K562 treated with DMSO at 1 percent for 4 hours (cell line): ENCODE results near the gene STK38. TPM values are rescaled to one million over a fixed set of nuclear protein-coding genes. Genes with fewer than 3 reads are reported as not detected.

ENCODE experiments used
- total RNA-seq: library from RNA; unstranded; fragments of 300-600 nt; gene quantifications from 2 replicates; pipeline ENCODE4 v1.2.3, GENCODE V29; 2022; ENCODE audit not compliant: insufficient read depth

The STK38 gene
- total RNA-seq = 17.9 and 23.7 TPM in 2 replicates

DNA sequence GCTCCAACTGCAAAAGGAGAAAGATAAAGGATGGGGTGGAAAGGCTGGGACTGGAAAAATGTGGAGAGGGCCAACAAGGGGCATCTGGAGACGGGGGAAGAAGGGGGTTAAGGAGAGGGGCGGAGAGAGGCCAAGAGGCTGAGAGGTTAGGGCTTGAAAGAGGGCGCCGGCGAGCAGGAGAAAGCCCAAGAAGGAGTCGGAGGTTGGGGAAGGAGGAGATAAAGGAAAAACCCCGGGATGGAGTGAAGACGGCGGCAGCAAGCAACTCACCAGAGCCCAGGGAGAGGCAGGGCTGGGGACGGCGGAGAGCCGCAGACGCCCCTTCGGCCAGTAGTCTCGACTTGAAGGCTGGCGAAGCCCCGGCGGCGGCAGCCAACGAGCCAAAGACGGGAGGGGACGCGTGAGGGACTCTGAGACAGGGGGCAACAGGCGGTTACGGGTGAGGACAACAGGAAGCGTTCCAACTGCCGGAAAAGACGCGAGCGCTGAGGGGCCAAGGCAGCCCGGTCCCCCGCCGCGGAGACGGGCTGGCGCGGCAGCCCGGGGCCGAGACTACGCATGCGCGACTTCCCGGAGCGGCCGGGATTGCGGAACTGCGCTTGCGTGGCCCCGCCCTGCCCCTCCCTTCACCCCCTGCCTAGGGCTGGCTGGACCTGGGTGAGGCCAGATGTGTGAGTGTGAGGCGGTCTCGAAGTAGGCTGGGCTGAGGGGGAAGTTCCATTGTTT is at the start of gene STK38:
Gene STK38 (minus strand): TSS at position 560 of the 726 bp plus-strand sequence. CDS start 7,277 bp downstream, outside the sequence.

DNA sequence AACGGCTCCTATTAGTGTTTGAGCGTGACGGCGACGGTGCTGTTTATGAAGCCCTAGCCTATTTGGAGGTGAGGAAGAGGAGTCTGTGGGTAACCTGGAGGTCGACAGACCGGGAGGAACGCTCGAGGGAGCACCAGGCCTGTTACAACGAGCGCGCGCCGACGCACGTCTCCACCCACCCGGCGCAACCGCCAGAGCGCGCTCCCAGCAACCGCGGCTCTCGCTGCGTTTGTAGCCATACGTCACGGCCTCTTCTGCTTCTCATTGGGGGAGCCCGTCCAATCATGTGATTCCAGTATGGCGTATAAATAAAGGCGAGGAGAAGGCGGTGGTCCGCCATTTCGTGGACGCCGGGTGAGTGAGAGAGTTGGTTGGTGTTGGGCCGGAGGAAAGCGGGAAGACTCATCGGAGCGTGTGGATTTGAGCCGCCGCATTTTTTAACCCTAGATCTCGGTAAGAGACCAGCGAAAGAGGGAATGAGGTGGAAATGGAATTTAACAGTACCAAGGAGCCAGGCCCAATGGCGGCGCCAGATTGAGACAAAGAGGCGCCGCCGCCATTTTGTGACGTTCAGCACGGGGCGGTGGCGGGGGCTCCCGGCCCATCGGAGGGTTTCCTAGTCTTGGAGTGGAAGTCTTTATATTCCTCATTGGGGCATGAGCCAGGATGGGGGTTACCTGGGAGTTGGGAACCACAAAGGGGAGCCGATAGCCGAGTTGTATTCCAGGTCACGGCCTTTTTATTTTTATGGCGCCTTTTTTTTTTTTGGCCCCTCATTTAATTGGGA is 46.9 kb upstream of the STK38 start, which contains the start of gene SRSF3:
Gene SRSF3 (plus strand): TSS at position 334 of the 787 bp plus-strand sequence. CDS start 2,401 bp downstream, outside the sequence.

Other genes with a start within 250 kb of the STK38 start
- not detected in 2 replicates for gene BNIP5, start 210.6 kb downstream of the STK38 start, total RNA-seq
- not detected in 2 replicates for gene ETV7, start 159.8 kb downstream of the STK38 start, total RNA-seq
- not detected in 2 replicates for gene PXT1, start 104.6 kb downstream of the STK38 start, total RNA-seq
- 47.0 and 57.0 TPM in 2 replicates for gene KCTD20, start 104.5 kb downstream of the STK38 start, total RNA-seq
- gene SRSF3, start 46.9 kb upstream of the STK38 start, total RNA-seq = 149 and 188 TPM in 2 replicates
- gene CDKN1A, start 131.2 kb upstream of the STK38 start, total RNA-seq = 13.8 and 18.0 TPM in 2 replicates
- gene RAB44, start 150.3 kb upstream of the STK38 start, total RNA-seq = not detected in 2 replicates